DND-41 (cell line): Measurements from ENCODE around the gene CNNM1.

Experiments used
- ATAC-seq: fragments of 200-7000 bp; cut with Tn5 transposase; 3 replicates; pipeline ENCODE4 v1.9.1; 2021; ENCODE audit warnings: low read depth; ENCODE audit not compliant: insufficient read depth
- DNase-seq: peaks from one replicate; pipeline ENCODE4 v3.0.0-alpha.2; 2020
- H2AFZ ChIP-seq: 2 replicates; pipeline ENCODE4 v1.6.0; 2012; ENCODE audit warnings: low read depth, low read length
- H3K27ac ChIP-seq: 2 replicates; pipeline ENCODE4 v1.5.1; 2012; ENCODE audit warnings: low read length, inconsistent platforms
- H3K27me3 ChIP-seq: fragments of 200-600 bp; sonication (generic); 2 replicates; pipeline ENCODE4 v1.6.0; 2012; ENCODE audit warnings: low read length, mild to moderate bottlenecking, inconsistent platforms; ENCODE audit not compliant: insufficient read depth, poor library complexity
- H3K36me3 ChIP-seq: 2 replicates; pipeline ENCODE4 v1.5.1; 2012; ENCODE audit warnings: low read length, inconsistent platforms; ENCODE audit not compliant: insufficient read depth
- H3K4me1 ChIP-seq: 2 replicates; pipeline ENCODE4 v1.5.1; 2012; ENCODE audit warnings: mild to moderate bottlenecking, low read length; ENCODE audit not compliant: insufficient read depth
- H3K4me2 ChIP-seq: 2 replicates; pipeline ENCODE4 v1.6.0; 2012; ENCODE audit warnings: mild to moderate bottlenecking, moderate library complexity, low read length, inconsistent platforms; ENCODE audit not compliant: insufficient read depth
- H3K4me3 ChIP-seq, 2 experiments: fragments of 200-600 bp in 1 of 2; shearing (Covaris generic) in 1 of 2; 2 replicates each; pipeline ENCODE4 v1.5.1; 2012 to 2016; ENCODE audit warnings: inconsistent platforms in 2 of 2, low read length in 2 of 2, mild to moderate bottlenecking in 2 of 2, low read depth in 1 of 2, moderate library complexity in 1 of 2
- H3K79me2 ChIP-seq: 2 replicates; pipeline ENCODE4 v1.6.0; 2012; ENCODE audit warnings: low read length, inconsistent platforms; ENCODE audit not compliant: insufficient read depth
- H3K9ac ChIP-seq: 2 replicates; pipeline ENCODE4 v1.6.0; 2012; ENCODE audit warnings: low read depth, mild to moderate bottlenecking, inconsistent platforms, low read length, moderate library complexity
- H3K9me3 ChIP-seq: 2 replicates; pipeline ENCODE4 v1.5.1; 2012; ENCODE audit warnings: low read length, moderate library complexity, mild to moderate bottlenecking, inconsistent platforms; ENCODE audit not compliant: insufficient read depth, severe bottlenecking
- H4K20me1 ChIP-seq: 2 replicates; pipeline ENCODE4 v1.6.0; 2012; ENCODE audit warnings: low read length; ENCODE audit not compliant: insufficient read depth
- EZH2 ChIP-seq: IDR thresholded peaks from 3 replicates; pipeline ENCODE4 v1.6.1; 2012; ENCODE audit warnings: borderline replicate concordance, low read depth, mild to moderate bottlenecking, moderate library complexity, low read length, inconsistent platforms; ENCODE audit not compliant: severe bottlenecking
- TF ChIP-seq, protein P1 (sequence below): IDR thresholded peaks from 2 replicates; pipeline ENCODE4 v1.5.1; 2012; ENCODE audit warnings: borderline replicate concordance, low read length, moderate library complexity, mild to moderate bottlenecking; ENCODE audit not compliant: poor library complexity, severe bottlenecking; ENCODE audit errors: extremely low read depth

CNNM1 gene

GRCh38 chr10:99387071-99387470, 57.9 kb downstream of the CNNM1 start:
- H3K9ac ChIP-seq: no peak overlapping the region
- H3K4me3 ChIP-seq: no peak overlapping the region
- H3K4me2 ChIP-seq: no peak overlapping the region
- H3K36me3 ChIP-seq: no peaks in the 10 kb centered on the region
- no peak overlapping the region for H2AFZ ChIP-seq
- H3K4me1 ChIP-seq: no peaks in the 10 kb centered on the region
- no peak for ATAC-seq
- TF ChIP-seq, protein P1, sequence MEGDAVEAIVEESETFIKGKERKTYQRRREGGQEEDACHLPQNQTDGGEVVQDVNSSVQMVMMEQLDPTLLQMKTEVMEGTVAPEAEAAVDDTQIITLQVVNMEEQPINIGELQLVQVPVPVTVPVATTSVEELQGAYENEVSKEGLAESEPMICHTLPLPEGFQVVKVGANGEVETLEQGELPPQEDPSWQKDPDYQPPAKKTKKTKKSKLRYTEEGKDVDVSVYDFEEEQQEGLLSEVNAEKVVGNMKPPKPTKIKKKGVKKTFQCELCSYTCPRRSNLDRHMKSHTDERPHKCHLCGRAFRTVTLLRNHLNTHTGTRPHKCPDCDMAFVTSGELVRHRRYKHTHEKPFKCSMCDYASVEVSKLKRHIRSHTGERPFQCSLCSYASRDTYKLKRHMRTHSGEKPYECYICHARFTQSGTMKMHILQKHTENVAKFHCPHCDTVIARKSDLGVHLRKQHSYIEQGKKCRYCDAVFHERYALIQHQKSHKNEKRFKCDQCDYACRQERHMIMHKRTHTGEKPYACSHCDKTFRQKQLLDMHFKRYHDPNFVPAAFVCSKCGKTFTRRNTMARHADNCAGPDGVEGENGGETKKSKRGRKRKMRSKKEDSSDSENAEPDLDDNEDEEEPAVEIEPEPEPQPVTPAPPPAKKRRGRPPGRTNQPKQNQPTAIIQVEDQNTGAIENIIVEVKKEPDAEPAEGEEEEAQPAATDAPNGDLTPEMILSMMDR: no peak
- TF ChIP-seq EZH2: no peak
- no peak for DNase-seq
- no peaks in the 10 kb centered on the region for H4K20me1 ChIP-seq
- H3K9me3 ChIP-seq: no peaks in the 10 kb centered on the region
- peaks cover 8% of the 10 kb centered on the region for H3K27me3 ChIP-seq
- H3K79me2 ChIP-seq: no peaks in the 10 kb centered on the region
- no peak overlapping the region for H3K27ac ChIP-seq

DNA sequence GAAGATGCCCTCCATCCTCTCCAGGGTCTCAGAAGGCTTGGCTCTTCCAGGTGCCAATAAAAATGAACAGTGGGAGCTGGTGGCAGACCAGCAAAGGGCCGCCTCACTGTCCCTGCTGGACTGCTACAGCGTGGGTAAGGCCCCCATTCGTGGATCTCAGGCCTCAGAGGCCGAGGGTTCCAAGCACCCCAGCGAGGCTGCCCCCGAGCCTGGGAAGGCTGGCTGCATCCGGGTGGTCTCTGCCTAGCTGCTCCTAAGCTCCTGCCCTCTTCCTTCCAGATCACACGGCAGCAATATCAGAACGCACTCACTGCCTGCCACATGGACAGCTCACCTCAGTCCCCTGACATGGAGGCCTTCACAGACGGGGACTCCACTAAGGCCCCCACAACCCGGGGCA, 58.4 kb downstream of the CNNM1 start:
- ATAC-seq (no peak), DNase-seq (no peak)
- Histone ChIP-seq H3K79me2 (no peaks in the 10 kb centered on the region), H3K4me2 (no peak overlapping the region), H3K4me3 (no peak overlapping the region), H3K9me3 (no peaks in the 10 kb centered on the region), H4K20me1 (no peaks in the 10 kb centered on the region), H3K4me1 (no peaks in the 10 kb centered on the region), H3K36me3 (no peaks in the 10 kb centered on the region), H3K9ac (no peak overlapping the region), H2AFZ (no peak overlapping the region), H3K27me3 (peaks cover 8% of the 10 kb centered on the region), H3K27ac (no peak overlapping the region)
- no peak for TF ChIP-seq EZH2
- TF ChIP-seq, protein P1: no peak

DNA sequence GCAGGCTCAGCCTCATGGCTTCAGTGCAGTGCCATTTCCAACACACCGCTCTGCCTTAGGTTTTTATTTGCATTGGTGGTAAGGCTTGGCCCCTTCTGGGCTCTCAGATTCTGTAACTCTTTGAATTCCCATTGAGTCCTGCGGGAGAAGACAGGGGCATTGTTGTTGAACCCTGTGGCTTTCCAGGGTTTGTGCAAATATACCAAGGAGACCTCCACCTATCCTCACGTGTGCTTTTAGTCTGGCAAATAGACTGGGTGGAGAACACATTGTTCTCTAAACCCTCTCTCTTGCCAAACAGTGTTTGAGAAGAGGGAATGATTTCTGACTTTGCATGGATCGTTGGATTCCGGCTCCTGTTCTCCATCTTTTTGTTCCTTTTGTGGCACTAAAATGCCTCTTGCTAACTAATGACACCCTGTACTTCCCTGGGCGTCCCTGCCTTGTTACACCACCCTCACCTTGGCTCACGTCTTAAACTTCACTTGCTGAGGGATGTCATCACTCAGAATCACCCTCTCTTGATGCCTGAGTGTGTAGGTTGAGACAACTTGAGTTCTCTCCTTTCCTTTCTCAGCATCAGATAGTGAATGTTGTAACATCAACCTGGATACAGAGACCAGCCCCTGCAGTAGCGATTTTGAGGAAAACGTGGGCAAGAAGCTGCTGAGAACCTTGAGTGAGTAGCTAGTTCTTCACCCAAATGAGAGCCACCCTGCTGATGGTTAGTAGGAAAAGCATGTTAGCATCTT, 60.7 kb downstream of the CNNM1 start:
- H4K20me1 ChIP-seq: no peaks in the 10 kb centered on the region
- no peaks in the 10 kb centered on the region for H3K36me3 ChIP-seq
- no peak overlapping the region for H2AFZ ChIP-seq
- H3K79me2 ChIP-seq: no peaks in the 10 kb centered on the region
- no peaks in the 10 kb centered on the region for H3K4me1 ChIP-seq
- no peak overlapping the region for H3K4me3 ChIP-seq
- H3K4me2 ChIP-seq: no peak overlapping the region
- H3K27ac ChIP-seq: no peak overlapping the region
- H3K9ac ChIP-seq: no peak overlapping the region
- no peak for ATAC-seq
- TF ChIP-seq, protein P1: no peak
- no peak for TF ChIP-seq EZH2
- H3K27me3 ChIP-seq: peaks cover 8% of the 10 kb centered on the region
- DNase-seq: no peak
- no peaks in the 10 kb centered on the region for H3K9me3 ChIP-seq

DNA sequence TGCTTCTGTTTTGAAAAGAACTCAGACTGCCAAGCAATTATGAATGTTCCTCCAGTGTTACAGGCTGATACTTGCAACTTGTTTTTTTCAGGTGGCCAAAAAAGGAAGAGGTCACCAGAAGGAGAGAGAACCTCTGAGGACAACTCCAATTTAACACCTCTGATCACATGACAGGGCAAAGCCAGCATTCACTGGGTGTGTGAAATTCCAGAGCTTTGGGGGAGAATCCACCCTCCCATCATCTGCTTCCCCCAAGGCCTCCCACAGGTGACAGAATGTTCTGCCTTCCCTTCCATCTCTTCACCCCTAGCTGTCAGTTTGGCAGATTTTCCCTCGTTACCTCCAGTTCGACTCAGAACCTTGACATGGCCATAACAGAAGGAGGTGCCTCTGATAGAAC, 62.2 kb downstream of the CNNM1 start:
- no peak for DNase-seq
- TF ChIP-seq EZH2: no peak
- TF ChIP-seq, protein P1: no peak
- no peak overlapping the region for H3K4me3 ChIP-seq
- peaks cover under 1% of the 10 kb centered on the region; the same call in 1 of the 2 replicates for H3K36me3 ChIP-seq
- no peak overlapping the region for H2AFZ ChIP-seq
- peaks cover 4% of the 10 kb centered on the region for H3K4me1 ChIP-seq
- H3K4me2 ChIP-seq: no peak overlapping the region
- no peak for ATAC-seq
- H3K79me2 ChIP-seq: no peaks in the 10 kb centered on the region
- no peak overlapping the region for H3K9ac ChIP-seq
- H3K9me3 ChIP-seq: no peaks in the 10 kb centered on the region
- peaks cover 8% of the 10 kb centered on the region for H3K27me3 ChIP-seq
- H4K20me1 ChIP-seq: no peaks in the 10 kb centered on the region
- H3K27ac ChIP-seq: no peak overlapping the region
